Glomerular endothelial cell (primary cell): ENCODE results near the gene GNA12. TPM values are rescaled to one million over a fixed set of nuclear protein-coding genes. Genes with fewer than 3 reads are reported as not detected.
"Not testable (repeated sequence)": the region's sequence is repeated elsewhere in the genome, so short reads cannot be mapped to it uniquely, and the experiment has no call there.

Experiments
- DNase-seq: peaks from one replicate; pipeline ENCODE4 v3.0.0-alpha.2; 2011; ENCODE audit warnings: low read depth, low spot score; ENCODE audit errors: extremely low read depth
- total RNA-seq: library from RNA; depleted of rRNA; stranded (reverse); fragments of >200 nt; gene quantifications from 2 replicates; pipeline ENCODE4 v1.2.3, GENCODE V29; 2015

The GNA12 gene
- total RNA-seq, 1 donor from 2014 or later, result 86.9 TPM

DNA sequence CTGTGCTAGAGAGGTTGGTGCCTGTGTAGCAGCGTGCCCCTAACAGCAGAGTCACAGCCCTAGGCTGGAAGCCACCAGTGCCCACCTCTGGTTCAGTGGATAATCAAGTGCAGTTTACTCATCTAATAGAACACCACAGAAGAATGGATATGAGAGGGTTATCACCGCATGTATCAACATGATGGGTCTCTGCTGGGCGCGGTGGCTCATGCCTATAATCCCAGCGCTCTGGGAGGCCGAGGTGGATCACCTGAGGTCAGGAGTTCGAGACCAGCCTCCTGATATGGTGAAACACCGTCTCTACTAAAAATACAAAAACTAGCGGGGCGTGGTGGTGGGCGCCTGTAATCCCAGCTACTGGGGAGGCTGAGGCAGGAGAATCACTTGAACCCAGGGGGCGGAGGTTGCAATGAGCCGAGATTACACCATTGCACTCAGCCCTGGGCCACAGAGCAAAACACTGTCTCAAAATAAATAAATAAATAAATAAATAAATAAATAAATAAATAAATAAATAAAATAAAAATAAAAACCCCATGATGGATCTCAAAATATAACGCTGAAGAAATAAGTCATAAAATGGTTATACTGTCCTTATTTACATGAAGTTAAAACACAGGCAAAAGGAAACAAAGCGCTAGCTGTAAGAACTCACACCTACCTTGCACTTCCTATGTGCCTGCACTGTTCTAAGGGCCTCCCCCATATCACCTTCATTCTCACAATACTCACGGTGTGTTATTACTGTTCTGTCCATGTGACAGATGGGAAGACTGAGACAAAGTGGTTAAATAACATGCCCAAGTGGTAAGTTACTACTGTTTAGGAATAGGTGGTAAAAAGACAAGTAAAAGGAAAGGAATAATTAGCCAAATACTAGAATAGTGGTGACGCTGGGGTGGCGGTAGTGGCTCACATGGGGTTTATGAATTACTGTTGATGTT is 85.2 kb downstream of the GNA12 start:
- DNase-seq, result no peak

DNA sequence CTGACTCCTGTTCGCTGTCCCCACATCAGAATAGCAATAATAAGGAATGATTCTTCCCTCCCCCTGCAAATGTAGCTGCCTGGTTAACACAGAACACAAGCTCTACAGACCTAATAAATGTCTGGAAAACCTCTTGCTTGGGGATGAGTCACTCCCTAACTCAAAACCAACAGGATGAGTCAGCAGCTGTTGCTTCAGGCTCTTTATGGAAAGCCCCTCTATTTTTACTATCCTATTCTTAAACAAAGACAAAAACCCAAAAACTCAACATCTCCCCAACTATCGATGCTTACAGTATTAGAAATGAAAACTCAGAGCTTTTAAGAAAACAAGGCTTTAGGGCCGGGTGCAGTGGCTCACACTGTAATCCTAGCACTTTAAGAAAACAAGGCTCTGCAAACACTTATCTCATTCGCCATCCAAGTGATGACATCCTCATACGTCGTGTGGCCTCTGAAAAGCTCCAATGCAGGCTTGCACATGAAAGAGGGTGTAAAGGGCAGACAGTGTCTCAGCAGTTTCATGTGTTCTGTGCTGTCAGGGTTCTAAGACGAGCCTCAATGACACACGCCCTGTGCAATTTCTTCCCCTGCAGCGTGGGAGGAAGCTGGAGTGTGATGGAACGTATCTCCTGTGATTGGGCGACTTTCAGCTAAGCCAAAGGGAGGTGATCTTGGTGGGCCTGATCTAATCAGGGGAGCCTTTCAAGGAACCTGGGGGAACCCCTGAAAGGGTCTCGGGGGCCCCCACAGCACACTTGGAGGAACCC is 86.0 kb downstream of the GNA12 start:
- peak; percentile 80 for DNase-seq

DNA sequence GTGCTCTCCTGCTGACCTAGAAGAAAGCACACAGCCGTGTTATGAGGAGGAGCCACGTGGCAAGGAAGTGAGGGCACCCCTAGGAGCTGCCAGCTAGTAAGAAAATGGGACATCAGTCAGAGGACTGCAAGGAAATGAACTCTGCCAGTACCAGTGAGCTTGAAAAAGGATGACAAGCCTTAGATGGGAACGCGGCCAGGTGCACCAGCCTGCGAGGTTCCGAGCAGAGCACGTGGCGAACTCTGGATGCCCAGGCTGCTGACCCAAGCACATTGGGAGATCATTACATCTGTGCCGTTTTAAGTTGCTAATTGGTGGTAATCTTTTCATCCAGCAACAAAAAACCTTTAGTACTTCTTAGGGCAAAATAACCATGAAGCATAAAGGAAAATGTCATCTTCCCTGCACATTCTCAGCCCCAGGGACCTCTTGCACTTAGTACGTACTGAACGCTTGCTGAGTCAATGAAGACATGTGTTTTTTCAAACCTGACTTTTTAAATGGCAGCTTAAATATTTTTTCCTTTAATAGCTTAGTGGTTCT is 86.7 kb downstream of the GNA12 start:
- DNase-seq, result no peak

DNA sequence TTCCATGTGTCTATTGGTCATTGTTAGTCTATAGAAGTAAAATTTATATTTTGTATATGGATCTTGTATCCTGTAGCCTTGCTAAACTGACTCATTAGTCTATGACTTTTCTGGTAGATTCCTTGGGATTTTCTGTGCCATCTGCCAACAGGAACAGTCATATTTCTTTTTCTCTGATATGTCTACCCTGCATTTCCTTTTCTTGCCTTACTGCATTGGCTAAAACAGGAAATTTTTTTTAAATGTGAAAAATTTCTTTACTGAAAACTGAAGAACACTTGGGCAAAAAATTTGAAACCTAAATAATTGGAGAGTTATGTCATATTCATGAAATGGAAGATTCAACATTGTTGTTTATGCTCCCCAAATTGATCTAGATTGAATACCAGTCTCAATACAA is 88.6 kb downstream of the GNA12 start:
- DNase-seq, result no peak

DNA sequence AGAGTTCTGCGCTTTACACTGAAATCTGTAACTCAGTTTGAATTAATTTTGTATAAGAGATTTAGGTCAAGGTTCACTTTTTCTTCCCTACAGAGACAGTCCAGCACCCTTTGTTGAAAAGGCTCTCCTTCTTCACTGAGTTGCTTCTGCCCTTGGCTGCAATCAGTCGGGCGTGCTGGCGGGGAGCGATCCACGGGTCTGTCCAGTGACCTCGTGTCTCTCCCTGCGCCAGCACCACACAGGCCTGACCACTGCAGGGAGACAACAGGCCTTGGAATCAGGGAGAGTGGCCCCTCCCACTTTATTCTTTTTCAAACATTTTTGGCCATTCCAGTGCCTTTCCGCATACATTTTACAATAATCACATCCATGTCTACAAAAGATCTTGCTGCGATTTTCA is 89.2 kb downstream of the GNA12 start:
- no peak for DNase-seq

DNA sequence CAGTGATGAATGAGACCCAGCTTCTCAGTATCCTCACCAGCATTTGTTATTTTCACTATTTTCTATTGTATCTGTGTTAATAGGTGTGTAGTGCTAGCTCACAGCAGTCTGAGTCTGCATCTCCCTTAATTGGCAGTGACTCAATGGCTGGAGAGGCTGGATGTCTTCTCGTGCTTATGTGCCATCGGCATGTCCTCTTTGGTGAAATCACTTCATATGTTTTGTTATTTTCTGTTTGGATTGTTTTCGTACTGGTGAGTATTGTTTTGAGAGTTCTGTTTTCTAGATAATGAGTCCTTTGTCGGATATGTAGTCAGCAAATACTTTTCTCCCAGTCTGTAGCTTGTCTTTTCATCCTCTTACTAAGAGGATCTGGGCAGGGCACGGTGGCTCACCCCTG is 90.0 kb downstream of the GNA12 start:
- no peak for DNase-seq

DNA sequence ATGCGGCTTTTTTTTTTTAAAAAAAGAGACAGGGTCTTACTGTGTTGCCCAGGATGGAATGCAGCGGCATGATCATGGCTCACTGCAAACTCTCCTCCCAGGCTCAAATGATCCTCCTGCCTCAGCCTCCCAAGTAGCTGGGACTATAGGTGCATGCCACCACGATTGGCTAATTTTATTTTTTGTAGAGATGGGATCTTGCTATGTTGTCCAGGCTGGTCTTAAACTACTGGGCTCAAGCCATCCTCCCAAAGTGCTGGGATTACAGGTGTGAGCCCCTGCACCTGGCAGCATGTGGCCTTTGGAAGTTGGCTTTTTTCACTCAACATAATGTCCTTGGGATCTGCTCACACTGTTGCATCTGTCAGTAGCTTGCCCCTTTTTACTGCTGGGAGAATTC is 91.0 kb downstream of the GNA12 start:
- DNase-seq, result no peak

DNA sequence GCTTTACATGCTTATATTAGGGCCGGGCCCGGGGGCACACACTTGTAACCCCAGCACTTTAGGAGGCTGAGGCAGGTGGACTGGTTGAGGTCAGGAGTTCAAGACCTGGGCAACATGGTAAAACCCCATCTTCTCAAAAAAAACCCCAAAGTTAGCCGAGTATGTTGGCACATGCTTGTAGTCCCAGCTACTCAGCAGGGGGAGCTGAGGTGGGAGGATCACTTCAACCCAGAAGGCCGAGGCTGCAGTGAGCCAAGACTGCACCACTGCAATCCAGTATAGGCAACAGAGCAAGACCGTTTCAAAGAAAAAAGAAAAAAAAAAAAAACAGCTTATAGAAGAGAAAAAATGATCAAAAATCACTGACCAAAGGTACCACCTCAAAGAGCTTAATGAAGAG is 93.0 kb downstream of the GNA12 start:
- DNase-seq, result no peak

DNA sequence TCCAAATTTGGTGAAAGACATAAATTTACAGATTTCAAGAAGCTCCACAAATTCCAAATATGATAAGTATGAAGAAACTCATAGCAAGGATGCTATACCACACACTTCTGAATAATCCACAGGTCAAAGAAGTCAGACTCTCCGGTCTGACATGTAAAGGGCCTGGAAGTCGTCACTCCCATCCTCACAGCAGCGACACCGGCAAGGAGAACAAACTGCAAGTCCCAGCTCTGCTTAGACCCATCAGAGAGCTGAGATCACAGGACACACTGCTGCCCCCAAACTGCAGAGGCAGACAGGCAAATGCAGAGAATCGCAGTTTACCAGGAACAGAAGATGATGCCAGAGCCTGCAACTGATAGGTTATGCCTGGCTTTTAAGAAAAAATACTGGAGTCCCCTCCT is 94.1 kb downstream of the GNA12 start:
- DNase-seq, result no peak

DNA sequence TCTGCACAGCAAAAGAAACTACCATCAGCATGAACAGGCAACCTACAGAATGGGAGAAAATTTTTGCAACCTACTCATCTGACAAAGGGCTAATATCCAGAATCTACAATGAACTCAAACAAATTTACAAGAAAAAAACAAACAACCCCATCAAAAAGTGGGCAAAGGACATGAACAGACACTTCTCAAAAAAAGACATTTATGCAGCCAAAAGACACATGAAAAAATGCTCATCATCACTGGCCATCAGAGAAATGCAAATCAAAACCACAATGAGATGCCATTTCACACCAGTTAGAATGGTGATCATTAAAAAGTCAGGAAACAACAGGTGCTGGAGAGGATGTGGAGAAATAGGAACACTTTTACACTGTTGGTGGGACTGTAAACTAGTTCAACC is 95.4 kb downstream of the GNA12 start:
- not testable (repeated sequence) for DNase-seq

DNA sequence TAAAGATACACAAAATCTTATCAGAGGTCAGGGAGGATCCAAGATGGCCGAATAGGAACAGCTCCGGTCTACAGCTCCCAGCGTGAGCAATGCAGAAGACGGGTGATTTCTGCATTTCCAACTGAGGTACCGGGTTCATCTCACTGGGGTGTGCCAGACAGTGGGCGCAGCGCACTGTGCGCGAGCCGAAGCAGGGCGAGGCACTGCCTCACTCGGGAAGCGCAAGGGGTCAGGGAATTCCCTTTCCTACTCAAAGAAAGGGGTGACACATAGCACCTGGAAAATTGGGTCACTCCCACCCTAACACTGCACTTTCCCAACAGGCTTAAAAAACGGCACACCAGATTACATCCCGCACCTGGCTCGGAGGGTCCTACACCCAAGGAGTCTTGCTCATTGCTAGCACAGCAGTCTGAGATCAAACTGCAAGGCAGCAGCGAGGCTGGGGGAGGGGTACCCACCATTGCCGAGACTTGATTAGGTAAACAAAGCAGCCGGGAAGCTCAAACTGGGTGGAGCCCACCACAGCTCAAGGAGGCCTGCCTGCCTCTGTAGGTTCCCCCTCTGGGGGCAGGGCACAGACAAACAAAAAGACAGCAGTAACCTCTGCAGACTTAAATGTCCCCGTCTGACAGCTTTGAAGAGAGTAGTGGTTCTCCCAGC is 100.5 kb downstream of the GNA12 start:
- DNase-seq, result not testable (repeated sequence)

DNA sequence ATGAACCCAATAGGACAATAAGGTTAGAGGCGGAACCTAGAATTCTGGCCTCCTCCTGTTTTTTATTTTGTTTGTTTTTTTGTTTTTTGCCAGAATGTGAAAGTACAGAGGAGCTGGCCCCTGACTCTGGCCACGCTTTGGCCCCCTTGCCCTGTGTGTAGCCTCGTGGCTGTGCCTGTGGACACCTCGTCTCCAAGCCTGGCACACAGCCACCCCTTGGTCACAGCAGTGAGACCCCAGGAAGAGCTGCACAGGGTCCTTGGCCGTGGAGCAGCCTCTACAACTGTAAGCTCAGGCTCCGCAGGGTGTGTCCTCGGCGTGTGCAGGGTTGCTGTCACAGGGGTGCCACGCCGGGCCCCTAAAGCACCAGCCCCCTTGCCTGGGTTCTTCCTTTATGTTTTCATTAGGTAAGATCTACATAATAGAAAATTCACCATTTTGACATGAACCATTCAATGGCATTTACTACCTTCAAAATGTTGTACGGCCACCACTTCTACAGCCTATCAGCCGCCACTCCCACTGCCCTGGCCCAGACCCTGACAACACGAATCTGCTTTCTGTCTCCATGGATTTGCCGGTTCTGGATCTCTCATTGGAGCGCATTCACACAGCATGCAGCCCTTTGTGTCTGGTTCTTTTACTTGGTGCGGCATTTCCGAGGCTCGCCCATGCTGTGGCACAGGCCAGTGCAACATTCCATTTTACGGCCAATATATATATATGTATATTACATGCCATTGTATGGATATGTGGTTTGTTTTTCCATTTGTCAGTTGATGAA is 105.2 kb downstream of the GNA12 start:
- no peak for DNase-seq

DNA sequence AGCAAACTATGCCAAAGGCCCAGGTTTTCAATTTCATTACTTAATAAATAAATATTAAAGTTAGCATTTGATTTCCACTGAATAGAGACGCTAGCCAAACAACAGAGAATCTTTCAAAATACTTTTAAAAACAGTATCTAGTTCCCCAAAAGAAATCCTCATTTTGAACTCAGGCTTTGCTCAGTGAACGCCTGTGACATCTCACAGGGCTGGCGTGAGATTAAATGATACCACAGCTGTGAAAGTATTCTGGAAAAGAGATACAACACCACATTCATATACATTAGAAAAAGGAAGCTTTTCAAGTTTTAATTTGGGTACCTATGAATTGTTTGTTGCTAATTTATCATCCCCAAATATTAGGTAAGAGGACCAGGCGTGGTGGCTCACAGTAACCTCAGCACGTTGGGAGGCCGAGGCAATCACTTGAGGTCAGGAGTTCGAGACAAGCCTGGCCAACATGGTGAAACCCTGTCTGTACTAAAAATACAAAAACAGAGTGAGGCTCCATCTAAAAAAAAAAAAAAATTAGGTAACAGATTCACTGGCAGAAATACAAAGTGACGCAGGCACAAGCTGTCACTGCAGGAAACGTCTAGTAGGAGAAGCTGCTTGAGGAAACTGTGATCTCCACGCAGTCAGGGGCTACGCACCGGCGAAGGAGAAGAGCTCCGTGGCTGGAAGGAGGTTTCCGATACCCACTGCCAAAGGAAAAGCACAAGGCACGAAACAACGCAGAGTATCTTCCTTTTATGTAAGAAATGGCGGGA is 106.2 kb downstream of the GNA12 start:
- DNase-seq, result no peak

DNA sequence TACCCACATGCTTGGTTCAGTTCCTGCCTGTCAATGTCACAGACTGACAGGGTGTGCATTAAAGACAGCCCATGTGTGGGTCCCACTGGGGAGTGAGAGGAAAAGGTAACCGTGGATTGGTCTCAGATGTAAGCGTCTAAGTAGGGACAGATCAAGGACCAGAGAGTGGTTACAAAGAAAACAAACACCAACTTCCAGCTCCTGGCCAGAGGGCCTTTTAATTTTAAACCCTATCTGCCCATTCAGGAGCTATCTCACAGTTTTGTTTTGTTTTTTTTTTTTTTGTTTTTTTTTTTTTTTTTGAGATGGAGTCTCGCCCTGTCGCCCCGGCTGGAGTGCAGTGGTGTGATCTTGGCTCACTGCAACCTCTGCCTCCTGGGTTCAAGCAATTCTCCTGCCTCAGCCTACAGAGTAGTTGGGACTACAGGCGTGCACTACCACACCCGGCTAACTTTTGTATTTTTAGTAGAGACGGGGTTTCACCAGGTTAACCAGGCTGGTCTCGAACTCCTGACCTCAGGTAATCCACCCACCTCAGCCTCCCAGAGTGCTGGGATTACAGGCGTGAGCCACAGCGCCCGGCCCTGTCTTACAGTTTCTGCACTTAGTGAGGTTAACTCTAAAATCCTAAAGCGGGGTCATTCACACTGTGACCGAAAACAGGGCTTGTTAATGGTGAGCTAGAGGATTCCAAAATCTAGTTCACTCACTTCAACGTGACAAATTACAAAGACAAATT is 106.9 kb downstream of the GNA12 start:
- not testable (repeated sequence) for DNase-seq

DNA sequence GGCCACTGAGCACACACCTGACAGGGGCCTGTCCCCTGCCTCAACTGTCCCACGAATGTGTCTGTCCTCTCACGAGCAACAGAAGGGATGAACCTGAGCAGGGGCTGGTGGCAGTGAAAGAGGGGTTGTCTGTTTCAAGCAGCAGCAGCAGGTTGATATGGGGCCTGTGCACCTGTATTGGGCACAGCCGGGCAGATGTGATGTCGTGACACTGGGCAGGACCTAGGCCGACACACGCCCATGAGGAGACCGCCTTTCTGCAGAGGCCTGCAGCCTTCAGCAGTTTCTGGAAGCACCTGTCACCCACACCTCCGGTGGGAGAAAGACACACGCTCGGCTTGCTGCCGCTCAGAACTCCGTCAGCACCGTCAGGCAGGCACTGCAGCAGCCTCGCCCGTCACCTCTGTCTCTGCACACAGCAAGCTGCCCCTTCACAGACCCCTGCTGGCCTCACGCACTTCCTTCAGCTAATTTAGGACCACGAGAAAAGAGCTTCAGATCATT is 107.6 kb downstream of the GNA12 start:
- no peak for DNase-seq

DNA sequence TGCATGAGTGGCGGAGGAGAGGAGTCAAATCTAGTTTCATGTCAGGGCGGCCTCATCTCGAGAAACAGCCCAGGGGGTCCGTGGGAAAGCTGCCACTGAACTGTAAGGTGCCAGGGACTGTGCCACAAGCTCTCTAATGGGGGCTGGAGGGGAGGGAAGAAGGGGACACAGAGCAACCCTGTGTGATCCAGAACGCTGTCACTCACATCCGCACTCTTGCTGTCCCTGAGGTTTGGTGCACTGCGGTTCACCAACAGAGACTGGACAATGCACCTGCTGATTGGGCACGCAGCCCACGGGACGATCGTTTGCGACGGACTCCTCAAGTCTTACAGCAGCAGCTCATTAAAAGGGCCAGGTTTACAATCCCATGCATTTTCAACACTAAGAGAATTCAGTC is 108.4 kb downstream of the GNA12 start:
- no peak for DNase-seq

DNA sequence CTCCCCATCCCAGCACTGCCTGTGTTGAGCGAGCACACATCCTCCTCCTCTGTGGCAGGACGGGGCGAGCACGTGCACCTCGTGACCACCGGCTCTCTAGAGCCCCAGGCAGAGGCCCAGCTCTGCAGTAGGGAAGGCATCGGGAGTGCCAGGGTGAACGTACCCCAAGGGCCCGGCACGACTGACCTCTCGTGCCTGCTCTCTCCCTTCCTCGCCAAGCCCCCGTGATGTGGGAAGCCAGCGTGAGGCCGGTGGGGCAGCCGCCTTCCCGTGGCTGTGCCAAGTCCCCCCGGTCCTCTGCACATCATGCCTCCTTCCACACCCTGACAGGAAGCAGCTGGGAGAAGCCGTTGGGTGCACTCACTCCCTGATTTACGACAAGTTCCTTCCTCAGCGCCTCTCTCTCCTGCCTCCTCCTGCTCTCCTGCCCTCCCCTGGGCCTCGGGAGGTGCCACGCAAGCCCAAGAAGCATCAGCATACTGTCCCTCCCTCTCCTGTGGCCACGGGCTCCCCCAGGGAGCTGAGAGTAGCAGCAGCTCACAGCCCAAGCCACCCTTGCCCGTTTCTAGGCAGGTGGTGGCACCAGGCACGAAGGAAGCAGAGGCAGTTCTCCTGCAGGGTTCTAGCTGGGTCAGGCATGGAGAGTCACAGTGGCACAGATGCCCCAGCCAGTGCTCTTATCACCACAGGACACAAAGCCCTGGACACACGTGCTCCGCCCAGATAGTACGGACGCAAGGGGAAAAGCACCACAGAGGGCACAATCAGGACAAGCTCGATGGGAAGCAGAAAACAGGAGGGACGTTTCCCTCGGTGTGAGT is 109.1 kb downstream of the GNA12 start:
- DNase-seq, result no peak
